ENCODE data around the gene MSRB3. TPM values are rescaled to one million over a fixed set of nuclear protein-coding genes. Genes with fewer than 3 reads are reported as not detected.
"Not testable (repeated sequence)": the region's sequence is repeated elsewhere in the genome, so short reads cannot be mapped to it uniquely, and the experiment has no call there.

Gene MSRB3
- 0.03 TPM in 1 of 2 replicates, not detected in the other for polyA plus RNA-seq (2014; cell fraction: cytosol; rRNA removed)
- not detected in 2 replicates for polyA plus RNA-seq (2014; cell fraction: nucleus; rRNA removed)

DNA sequence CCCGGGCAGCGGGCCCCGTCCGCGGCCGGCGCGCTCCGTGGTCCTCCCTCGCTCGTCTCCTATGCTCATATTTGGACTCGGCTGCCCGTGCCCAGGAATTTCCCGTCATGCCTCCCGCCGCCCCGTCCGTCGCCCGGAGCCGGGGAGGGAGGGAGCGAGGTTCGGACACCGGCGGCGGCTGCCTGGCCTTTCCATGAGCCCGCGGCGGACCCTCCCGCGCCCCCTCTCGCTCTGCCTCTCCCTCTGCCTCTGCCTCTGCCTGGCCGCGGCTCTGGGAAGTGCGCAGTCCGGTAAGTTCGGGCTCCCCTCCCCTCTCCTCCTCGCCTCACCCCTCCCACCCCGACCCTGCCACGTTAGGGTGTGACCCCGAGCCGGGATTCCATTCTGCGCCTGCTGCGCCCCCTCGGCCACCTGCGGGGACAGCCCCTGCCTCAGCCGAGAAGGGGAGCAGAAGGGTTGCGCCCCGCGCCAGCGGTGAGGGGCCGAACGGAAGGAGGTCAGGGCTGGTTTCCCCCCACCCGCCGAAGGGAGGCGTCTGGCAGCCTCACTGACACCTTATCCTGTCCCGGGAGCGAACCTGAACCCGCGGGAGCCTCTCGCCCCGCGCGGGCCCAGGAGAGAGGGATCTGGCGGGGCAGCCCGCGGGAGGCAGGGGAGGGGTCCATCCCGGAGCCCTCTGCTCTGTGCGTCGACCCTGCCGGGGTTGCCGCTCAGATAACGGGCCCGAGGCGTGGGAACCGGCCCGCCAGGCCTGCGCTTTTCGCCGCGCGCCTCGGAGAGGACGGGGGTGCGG is at the start of gene MSRB3:
Gene MSRB3 (plus strand): TSS at position 108 of the 793 bp plus-strand sequence. CDS start 29,897 bp downstream, outside the sequence.
- DNase-seq (ENCODE audit: low spot score) = peak; percentile 13

DNA sequence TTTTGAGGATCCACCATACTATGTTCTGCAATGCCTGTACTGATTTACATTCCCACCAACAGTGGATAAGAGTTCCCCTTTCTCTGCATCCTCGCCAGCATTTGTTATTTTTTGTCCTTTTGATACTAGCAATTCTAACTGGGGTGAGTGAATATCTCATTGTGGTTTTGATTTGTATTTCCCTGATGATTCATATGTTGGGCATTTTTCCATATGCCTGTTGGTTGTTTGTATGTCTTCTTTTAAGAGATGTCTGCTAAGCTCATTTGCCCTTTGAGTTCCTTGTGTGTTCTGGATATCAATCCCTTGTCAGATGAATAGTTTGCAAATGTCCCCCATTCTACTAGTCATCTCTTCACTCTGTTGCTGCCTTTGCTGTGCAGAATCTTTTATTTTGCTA is 49.0 kb upstream of the MSRB3 start:
- no peak for DNase-seq (ENCODE audit: low spot score)

DNA sequence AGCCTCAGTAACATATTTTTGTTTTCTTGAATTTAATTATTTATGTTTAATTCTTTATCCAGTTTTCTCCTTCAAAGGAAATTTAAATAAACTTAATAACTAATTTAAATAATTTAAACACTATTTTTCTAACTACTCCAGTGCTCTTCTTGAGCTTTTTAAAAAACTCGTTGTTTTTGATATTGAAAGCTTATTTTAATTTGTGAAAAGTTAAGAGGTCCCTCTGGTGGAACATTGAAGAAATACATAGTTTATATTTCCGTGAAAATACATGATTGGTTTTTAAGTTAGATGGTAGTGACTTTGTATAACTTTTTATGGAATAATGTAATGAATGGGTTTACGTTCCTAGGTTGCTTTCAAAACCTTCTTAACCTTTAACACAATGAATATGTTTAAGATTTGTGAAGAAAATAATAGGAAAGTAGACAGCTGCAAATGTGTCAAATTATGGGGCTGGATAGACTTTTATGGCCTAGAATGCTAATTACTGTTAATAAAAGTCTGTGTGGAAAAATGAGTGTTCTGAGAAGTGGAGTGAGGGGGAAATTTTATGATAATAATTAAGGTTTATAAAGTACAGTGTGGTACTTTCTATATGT is 45.9 kb upstream of the MSRB3 start:
- peak; percentile 12 for DNase-seq (ENCODE audit: low spot score)

DNA sequence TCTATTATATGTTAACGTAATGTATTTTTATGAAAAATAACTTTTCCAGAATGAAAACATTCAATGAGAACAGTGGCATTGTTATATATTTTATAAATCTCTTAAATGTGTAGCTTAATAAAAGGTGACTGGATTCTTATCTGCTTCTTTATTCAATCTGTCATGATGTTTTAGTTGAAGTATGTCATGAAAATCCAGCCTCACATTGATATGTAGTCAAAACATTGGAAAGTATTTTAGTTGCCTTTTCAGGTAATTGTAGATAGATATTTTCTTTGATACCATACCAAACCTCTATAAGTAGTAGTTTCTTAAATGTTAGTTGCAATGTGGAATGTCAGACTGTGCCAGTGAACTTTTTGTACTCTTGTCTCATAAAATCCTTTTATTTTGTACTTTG is 41.3 kb upstream of the MSRB3 start:
- no peak for DNase-seq (ENCODE audit: low spot score)

DNA sequence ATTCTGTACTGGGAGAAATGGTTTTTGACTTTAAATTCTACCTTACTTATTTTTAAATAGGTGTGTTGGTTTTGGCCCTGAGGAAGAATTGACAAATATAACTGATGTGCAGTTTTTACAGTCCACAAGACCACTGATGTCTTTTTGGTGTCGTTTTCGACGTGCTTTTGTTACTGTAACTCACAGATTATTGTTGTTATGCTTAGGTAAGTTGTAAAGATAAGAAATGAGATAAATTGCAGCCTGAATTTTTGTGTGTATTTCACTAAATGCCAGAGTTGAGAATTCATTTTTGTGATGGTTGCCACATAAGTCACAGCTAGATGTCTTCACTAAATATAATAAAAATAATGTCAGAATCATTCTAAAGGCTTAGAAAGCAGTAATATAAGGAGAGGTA is 39.9 kb upstream of the MSRB3 start:
- DNase-seq (ENCODE audit: low spot score) = no peak

DNA sequence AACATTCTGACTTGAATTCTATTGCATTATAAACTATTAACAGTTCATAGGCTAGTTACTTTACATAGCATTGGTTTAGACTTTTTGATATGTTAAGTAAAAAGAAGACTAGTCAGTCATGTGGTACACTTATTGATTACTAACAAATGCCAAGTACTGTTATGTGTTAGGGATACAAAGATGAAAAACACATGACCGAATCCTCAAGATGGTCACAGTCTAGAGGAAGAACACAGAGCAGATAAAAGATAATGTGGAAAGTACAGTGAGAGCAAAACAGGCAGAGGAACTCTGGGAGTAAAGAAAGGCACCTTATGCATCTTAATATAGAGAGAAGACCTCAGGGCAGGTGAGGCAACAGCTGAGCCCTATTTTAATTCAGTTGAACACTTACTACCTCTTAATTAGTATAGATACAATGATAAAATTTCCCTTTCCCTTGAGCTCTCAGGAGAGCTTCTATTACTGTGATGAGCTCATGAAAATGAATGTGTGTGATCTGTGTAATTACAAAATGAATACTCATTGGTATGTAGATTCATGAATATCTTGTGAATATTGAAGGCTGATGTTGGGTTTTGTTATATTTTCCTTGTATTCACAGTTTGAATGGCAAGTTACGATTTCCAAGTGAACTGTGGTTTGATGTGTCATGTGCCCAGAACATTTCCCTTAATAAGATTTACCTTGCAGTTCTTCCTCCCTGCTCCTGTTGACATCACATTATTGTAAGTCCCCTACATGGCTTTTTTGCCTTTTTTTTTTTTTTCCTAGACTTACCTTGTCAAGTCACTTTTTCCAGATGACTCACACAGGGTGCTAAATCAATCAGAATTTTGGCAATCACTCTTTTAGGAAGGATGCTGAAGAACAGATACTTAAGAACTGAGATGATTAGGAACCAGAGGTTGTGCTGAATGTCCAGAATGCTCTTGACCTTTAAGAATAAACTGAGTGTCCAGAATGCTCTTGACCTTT is 29.5 kb upstream of the MSRB3 start:
- no peak for DNase-seq (ENCODE audit: low spot score)

DNA sequence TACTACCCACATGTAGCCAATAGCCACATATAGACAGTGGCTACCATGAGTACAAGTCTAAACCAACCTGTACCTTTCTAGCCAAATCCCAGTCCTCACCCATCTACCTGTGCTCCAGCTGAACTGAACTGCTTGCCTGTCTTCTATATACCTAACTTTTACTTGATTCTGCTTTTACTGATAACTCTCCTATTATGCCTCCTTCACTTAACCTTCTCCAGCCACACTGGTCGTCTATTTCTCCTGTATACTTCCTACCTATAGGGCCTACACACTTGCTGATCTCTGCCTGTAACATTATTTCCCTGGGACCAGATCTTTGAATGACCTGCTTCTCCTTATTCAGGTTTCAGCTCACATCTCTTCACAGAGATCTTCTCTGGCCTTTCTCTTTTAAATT is 26.0 kb upstream of the MSRB3 start:
- no peak for DNase-seq (ENCODE audit: low spot score)

DNA sequence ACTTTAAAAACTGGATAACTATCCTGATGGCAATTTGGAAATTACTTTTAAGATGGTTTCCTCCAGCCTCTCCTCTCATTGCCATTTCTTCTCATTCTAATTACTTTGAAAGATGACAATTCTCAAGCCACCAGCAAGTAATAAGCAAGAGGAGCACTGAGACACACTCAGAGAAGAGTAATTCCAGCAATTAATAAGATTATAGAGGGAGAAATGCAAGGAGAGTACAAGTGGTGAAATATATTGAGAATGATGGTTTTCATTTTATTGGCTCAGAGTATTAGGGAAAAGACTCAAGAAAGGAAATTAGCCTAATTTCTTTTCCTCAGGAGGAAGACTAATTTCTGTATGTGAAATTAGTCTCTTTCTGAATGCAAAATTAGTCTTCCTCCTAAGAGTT is 20.5 kb upstream of the MSRB3 start:
- no peak for DNase-seq (ENCODE audit: low spot score)

DNA sequence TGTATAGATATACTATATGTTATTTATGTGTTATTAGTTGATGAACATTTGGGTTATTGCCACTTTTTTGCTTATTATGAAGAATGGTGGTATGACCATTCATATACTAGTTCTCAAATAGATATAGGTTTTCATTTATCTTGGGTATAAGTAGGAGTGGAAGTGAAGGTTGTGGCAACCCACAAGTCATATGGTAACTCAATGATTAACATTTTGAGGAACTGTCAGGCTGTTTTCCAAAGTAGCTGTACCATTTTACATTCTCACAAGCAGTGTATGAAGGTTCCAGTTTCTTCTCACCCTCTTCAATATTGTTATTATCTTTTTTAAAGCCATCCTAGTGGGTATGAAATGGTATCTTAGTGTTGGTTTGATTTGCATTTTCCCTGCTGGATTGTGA is 19.0 kb upstream of the MSRB3 start:
- DNase-seq (ENCODE audit: low spot score) = no peak

DNA sequence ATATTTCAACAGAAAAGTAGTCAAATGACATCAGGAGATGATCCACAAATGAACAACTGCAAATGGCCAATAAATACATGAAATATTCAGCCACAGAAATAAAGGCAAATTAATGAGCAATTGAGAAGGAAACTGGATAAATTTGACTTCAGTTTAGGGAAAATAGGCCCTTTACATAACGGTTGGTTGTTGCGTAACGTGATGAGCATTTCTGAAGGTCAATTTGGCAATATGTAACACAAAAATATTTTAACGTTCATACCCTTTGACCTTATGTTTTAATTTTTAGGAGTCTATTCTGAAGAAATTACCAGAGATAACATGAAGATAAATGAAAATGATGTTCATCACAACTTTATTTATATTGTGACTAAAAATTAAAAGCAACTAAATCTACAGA is 14.7 kb upstream of the MSRB3 start:
- DNase-seq (ENCODE audit: low spot score) = no peak

DNA sequence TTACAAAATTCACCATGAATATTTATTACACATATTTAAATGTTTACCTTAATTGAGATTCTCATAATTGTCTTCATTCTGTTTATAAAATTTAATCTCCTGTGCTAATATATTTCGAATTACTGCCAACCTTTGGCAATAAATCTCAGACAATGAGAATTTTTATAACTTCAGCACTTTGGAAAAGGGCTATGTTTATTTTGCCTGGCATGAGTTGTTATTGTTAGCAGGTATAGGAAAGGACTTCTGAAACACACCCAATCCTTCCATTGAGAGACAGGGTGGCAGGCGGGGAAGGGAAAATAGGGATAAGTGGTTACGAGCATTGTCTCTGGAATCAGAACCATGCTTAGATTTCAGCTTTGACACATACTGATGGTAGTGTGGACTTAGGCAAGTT is 12.1 kb upstream of the MSRB3 start:
- DNase-seq (ENCODE audit: low spot score) = no peak

DNA sequence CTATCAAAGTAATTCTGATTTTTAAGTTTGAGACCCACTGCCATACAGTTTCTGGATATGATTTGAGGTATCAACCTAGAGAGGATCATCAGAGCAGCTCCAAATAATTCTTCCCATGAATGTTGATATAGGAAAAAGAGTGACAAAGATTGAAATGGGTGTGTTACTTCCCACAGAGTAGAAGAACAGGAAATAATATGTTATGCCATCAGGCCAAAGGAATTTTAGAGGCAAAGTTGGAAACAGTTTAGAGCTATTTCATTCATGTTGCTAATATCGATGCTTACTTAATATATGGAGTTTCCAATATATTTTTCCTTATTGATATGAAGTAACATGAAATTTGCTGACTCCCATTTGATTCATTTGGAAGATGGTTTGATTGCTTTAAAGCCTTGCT is 8.9 kb upstream of the MSRB3 start:
- no peak for DNase-seq (ENCODE audit: low spot score)

DNA sequence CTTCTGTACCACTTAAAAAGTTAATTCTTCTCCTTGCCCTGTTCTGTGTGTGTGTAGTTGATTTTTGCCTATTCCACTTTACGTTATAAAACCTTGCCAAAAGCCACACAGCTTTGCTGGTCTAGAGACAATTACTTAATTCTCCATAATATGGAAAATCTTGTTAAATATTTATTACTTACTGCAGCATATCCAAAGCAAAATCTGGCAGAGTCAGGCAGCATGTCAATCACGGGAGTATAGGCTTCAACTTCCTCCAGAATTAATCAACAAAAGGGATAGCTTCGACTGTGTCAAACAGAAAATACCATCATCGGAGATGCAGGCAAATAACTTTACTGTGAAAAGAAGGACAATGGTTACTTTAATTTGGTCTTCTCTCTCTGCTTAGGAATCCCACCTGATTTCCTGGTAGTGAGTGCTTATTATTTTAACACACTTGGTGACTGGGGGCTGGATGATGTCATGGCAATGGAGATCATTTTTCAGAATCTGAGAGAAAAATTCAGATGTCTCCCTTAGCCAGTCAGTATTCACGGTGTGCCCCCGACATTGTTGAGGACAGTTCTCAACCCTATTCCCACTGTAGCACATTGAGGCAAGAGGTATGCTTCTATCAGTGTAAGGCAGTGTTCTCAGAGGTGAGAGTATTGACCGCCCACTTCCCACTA is 3.7 kb upstream of the MSRB3 start:
- no peak for DNase-seq (ENCODE audit: low spot score)

DNA sequence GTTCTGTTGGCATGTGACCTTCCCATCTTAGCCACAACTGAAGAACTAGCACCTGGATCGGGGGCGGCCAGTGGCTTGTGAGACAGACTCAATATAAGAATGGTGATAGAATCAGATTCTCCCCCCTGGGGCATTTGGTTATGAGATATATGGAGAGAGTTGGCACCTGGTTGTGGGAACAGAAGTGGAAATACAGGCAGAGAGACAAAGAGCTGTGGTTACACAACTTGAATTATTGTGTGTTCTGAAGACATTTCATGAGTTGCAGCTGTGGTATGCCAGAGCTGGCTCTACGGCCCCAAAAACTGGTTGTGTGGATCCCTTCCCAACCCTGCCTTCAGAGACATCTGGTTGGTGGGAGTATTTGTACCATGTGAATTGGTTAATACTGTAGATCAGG is 2.9 kb upstream of the MSRB3 start:
- DNase-seq (ENCODE audit: low spot score) = no peak

DNA sequence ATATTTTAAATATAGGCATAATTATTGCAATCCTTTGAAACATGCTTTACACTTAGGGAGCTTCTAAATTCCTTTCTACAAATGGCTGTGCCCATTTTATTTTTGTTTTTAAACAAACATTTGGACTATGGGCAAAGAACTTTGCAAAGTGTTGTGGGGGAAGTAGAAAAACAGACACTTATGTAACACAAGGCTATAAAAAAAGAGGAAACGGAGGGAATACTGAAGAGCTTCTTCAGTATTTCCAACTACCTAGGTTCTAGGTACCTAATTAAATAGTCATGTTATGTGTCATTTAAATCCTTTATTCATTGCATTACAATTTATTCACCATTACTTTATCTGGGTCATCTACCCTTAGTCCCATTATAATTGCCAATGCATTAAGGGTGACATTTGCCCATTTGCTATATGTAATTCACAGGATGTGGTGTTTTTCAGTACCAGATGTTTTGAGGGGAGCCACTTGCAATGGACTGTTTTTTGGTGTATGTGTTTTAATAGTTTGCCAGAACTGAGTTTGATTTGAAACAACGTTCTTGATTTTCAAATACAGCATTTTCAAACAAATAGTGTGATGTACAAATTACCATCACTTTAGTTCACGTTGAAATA is 1.5 kb upstream of the MSRB3 start:
- no peak for DNase-seq (ENCODE audit: low spot score)

DNA sequence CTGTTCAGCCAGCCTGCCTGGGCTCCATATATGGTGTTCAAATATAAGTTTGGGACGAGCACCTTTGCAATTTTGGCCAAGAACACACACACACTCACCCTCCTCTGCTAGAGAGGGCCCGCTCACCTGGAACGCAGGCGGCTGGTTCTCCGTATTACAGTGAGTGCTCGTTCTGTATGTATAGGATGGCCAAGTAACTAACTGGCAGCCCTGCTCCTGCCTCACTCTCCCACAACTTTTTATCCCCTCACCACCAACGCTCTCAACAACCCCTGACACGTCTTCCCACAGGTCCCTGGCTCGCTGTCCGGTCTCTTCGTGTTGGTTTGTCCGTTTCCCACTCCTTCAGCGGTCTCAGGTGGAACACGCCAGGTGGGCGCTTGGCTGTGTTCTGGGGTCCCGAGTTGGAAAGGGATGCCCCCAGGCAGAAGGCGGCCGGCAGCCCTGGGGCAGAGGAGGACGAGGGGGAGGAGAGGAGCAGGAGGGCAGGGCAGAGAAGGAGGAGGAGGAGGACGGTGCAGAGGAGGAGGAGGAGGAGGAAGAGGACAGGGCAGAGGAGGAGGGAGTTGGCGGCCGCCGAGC is 398 bp upstream of the MSRB3 start:
- DNase-seq (ENCODE audit: low spot score) = no peak

DNA sequence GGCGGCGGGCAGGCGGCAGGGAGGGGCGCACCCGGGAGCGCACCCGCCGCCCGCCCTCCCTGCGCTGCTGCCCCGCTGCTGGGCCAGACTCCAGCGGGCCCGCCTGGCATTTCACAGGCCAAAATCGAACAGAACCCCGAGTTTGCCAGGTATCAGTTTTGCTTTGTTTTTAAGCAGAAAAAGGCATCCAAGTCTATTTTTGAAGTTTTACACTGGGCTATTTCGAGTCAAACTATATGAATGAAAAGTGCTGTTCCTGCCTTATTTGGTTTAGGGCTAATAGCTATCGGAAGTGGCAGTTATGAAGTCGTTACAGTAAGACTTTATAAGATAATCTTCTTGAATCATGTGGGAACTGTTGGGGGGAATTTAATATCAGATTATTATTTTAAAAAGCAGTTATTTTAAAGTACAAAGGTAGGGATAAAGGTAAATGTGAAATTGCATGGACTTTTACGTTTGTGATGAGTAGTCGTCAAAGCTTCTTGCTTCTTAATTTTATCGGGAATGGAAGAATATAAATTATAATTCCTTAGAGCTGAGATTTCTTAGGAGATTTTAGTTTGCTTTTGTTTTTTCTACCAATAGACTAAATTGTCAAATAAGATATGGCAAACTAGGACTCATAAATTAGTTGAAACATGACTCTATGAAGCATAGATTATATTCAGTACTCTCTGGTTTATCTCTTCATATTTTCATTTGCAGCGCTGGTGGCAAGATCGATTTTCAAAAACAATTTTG is 1.1 kb downstream of the MSRB3 start:
- no peak for DNase-seq (ENCODE audit: low spot score)

DNA sequence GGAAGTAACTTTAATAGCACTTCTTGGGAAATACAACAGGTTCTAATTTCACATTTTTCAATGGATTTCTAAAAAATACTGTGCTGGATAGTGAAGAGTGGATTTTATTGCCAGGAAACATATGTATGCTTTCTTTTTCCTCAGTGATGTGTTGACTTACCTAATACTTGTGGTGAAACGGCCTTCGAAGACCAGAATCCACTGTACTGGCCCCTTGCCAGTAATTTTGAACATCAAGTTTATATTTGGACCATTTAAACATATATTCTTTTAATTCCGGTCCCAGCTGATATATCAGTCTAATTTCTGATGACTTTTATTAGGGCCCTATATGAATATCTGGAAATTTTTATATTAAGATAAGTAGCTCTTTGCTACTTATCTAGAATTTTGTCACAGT is 1.8 kb downstream of the MSRB3 start:
- DNase-seq (ENCODE audit: low spot score) = no peak

DNA sequence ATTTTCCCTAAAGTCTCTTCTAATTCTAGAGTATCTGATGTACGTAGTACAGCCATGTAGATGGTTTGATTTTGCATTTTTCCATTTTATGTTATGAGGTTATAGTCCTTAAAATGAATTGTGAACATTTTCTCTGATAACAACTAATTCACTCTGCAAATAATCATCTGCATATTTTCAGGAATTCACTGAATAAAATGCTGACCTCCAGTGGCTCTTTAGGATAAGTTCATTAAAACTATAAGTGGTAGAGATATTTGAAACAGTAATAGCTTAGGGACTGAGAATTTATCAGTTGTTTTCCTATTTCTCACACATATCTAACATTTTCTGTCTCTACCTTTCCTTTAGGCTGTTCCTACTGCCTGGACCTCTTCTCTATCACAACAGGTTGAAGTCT is 4.4 kb downstream of the MSRB3 start:
- DNase-seq (ENCODE audit: low spot score) = no peak

DNA sequence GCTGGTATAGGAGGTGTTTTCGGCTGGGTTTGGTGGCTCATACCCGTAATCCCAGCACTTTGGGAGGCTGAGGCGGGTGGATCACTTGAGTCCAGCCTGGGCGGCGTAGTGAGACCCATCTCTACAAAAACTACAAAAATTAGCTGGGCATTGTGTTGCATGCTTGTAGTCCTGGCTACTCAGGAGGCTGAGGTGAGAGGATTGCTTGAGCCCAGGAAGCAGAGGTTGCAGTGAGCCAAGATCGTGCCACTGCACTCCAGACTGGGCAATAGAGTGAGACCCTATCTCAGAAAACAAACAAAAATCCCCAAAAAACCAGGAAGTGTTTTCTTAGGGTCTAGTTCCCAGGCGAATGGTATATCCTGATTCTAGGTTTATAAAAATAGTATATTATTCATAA is 7.0 kb downstream of the MSRB3 start:
- not testable (repeated sequence) for DNase-seq (ENCODE audit: low spot score)
